Measurements from ENCODE around the gene KLRF1.

Gene KLRF1, protein sequence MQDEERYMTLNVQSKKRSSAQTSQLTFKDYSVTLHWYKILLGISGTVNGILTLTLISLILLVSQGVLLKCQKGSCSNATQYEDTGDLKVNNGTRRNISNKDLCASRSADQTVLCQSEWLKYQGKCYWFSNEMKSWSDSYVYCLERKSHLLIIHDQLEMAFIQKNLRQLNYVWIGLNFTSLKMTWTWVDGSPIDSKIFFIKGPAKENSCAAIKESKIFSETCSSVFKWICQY

DNA sequence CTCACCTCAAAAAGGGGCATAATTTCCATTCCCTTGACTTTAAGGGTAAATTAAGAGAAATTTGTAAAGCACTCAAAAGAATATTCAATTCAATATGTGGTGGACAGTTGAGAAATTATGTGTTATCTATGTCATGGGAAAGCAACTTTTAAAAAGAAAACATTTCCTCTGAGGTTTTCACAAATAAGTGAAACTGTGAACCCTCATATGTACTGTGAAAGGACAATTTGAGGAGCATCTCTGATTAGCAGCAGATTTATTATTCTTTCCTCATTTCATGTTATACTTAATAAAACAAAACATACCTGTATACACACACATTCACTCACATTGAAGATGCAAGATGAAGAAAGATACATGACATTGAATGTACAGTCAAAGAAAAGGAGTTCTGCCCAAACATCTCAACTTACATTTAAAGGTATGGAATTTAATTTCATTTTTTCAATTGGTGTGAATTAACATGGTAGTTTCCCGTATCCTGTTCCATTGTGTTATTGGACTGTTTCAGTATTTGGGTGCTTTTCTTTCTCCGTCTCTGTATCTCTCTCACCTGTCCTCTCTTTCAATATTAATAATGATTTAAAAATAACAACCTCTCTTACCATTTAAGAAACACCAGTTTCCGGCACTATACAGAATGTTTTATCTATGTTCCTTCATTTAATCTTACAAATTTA, at the start of gene KLRF1:
Gene KLRF1, plus strand, starts transcription at position 273 of the 680 bp plus-strand sequence. Its CDS starts 64 bp downstream, at position 337.
- Histone ChIP-seq H3K4me3 (no peak within 1 kb of the TSS), H4K20me1 (no peaks in the 10 kb centered on the region), H3K27me3 (no peaks in the 10 kb centered on the region), H3K9ac (no peak within 1 kb of the TSS), H3K36me3 (no peaks in the 10 kb centered on the region), H3K4me1 (no peaks in the 10 kb centered on the region), H3K27ac (no peak within 1 kb of the TSS), H3K4me2 (no peak within 1 kb of the TSS), H3K9me3 (no peaks in the 10 kb centered on the region)
- no peak for TF ChIP-seq Cebpa-rat (IDR thresholded peaks at IDR 0.05)

DNA sequence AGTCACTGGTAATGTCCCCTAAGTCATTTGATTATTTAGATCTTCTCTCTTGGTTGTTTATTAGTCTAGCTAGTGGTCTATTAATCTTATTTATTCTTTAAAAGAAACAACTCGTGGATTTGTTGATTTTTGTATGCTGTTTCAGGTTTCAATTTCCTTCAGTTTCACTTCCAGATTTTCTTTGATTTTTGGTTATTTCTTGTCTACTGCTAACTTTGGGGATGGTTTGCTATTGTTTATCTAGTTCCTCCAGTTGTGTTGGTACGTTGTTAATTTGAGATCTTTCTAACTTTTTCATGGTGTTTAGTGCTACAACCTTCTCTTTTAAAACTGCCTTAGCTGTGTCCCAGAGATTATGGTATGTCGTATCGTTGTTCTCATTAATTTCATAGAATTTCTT, 48.1 kb upstream of the KLRF1 start:
- Histone ChIP-seq H3K4me3 (no peak overlapping the region), H3K4me2 (no peak overlapping the region), H3K4me1 (no peaks in the 10 kb centered on the region; the same call in 1 of the 2 replicates), H3K36me3 (no peaks in the 10 kb centered on the region), H3K27ac (no peak overlapping the region), H4K20me1 (no peaks in the 10 kb centered on the region), H3K27me3 (no peaks in the 10 kb centered on the region), H3K9ac (no peak overlapping the region), H3K9me3 (no peaks in the 10 kb centered on the region)
- no peak for TF ChIP-seq Cebpa-rat (IDR thresholded peaks at IDR 0.05)

DNA sequence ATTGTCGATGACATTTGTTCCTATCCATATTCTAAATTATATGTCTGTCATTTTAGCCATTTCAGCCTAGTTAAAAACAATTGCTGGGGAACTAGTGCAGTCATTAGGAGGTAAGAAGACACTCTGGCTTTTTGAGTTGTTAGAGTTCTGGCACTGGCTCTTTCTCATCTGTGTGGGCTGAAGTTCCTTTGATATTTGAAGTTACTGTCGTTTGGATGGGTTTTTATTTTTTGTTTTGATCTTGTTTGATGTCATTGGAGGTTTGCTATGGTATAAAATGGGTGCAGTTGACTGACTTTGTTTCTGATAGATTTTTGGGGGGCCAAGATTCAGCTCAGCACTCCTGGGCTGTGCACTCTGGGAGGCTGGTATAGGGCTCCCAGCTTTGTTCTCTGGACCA, 45.9 kb upstream of the KLRF1 start:
- H3K27ac ChIP-seq: no peak overlapping the region

DNA sequence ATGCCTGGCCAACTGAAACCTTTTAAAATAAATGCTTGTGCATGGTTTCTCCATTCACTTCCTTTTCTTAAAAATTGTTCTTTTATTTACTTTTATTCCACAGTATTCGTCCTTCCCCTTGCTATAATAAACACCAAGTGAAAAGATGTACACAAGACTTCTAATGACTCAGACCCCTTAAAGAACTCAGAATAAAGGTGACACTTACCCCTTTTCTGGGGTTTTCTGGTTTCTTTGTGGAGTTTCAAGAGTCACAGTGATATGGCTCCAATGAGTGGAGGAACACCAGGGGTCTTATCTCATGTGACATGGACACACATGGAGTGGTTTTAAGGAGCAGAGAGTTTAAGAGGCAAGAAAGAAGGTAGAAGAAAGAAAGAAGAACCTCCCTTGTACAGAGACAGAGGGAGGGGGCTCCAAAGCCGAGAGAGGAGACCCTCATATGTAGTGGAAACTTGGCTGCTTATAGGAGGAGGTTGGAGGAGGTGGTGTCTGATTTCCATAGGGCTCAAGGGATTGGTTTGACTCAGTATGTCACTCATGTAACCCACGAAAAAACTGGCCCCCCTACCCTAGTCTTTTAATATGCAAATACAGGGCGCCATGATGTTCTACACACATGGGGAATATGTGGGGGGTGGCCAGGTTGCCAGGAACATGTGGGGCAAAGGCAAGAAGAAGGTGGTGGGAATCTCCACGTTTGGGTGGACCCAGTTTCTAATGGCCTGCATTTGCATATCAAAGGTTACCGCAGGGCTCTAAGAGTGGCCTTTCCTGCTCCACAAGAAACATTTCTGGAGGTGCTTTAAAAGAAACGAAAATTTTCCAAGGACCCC, 44.5 kb upstream of the KLRF1 start:
- H3K4me2 ChIP-seq: no peak overlapping the region
- H3K36me3 ChIP-seq: no peaks in the 10 kb centered on the region
- no peaks in the 10 kb centered on the region for H3K9me3 ChIP-seq
- H3K9ac ChIP-seq: no peak overlapping the region
- H3K4me1 ChIP-seq: no peaks in the 10 kb centered on the region
- H3K4me3 ChIP-seq: no peak overlapping the region
- TF ChIP-seq Cebpa-rat (IDR thresholded peaks at IDR 0.05): no peak
- no peaks in the 10 kb centered on the region for H3K27me3 ChIP-seq
- no peak overlapping the region for H3K27ac ChIP-seq
- no peaks in the 10 kb centered on the region for H4K20me1 ChIP-seq

More for the DNA sequence above, 45.9 kb upstream of the KLRF1 start:
- Histone ChIP-seq H3K9me3 (no peaks in the 10 kb centered on the region), H3K4me1 (no peaks in the 10 kb centered on the region), H3K27me3 (no peaks in the 10 kb centered on the region), H3K9ac (no peak overlapping the region), H3K4me3 (no peak overlapping the region), H3K36me3 (no peaks in the 10 kb centered on the region), H4K20me1 (no peaks in the 10 kb centered on the region), H3K4me2 (no peak overlapping the region)
- no peak for TF ChIP-seq Cebpa-rat (IDR thresholded peaks at IDR 0.05)

DNA sequence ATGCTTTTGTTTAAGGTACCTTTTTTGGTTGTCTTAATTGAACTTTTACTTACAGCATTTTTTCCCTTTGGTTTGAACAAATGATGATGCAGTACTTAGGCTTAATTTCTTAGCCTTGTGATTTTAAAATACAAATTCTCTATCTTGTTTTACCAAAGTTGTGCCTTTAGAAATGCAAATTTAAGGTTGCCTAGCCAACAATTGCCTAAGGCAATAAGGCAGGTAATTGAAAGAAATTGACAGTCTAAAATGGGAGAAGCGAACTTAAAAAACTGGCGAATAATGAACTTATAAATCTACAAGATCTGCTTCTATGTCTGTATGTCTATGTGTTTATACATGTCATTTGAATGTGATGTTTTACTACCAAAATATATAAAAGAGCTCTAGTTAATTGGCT, 43.0 kb upstream of the KLRF1 start:
- no peak overlapping the region for H3K4me2 ChIP-seq
- H3K9ac ChIP-seq: no peak overlapping the region
- H4K20me1 ChIP-seq: no peaks in the 10 kb centered on the region
- TF ChIP-seq Cebpa-rat (IDR thresholded peaks at IDR 0.05): no peak
- H3K27me3 ChIP-seq: no peaks in the 10 kb centered on the region
- no peaks in the 10 kb centered on the region for H3K36me3 ChIP-seq
- H3K9me3 ChIP-seq: no peaks in the 10 kb centered on the region
- no peaks in the 10 kb centered on the region for H3K4me1 ChIP-seq
- H3K4me3 ChIP-seq: no peak overlapping the region
- no peak overlapping the region for H3K27ac ChIP-seq

DNA sequence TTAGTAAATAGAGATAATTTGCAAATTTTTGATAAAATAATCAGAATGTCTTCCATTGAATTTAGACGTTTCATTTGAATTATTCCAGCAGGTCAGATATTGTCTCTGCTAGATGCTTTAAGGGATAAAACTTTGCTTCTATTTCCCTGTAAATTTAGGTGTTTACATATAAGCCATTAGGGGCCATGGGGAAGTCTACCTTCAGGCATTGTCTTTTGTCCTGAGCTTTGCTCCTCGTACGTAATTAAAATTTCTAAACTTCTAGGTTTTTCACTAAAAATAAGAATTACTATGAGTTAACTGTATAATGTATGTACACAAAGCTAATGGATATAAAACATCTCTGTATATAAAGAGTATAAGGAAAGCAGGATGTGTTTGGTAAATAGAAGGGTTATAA, 42.5 kb upstream of the KLRF1 start:
- H4K20me1 ChIP-seq: no peaks in the 10 kb centered on the region
- no peaks in the 10 kb centered on the region for H3K27me3 ChIP-seq
- no peak overlapping the region for H3K4me2 ChIP-seq
- H3K27ac ChIP-seq: no peak overlapping the region
- no peak overlapping the region for H3K4me3 ChIP-seq
- no peaks in the 10 kb centered on the region for H3K4me1 ChIP-seq
- TF ChIP-seq Cebpa-rat (IDR thresholded peaks at IDR 0.05): no peak
- H3K9me3 ChIP-seq: no peaks in the 10 kb centered on the region
- H3K36me3 ChIP-seq: no peaks in the 10 kb centered on the region
- H3K9ac ChIP-seq: no peak overlapping the region

DNA sequence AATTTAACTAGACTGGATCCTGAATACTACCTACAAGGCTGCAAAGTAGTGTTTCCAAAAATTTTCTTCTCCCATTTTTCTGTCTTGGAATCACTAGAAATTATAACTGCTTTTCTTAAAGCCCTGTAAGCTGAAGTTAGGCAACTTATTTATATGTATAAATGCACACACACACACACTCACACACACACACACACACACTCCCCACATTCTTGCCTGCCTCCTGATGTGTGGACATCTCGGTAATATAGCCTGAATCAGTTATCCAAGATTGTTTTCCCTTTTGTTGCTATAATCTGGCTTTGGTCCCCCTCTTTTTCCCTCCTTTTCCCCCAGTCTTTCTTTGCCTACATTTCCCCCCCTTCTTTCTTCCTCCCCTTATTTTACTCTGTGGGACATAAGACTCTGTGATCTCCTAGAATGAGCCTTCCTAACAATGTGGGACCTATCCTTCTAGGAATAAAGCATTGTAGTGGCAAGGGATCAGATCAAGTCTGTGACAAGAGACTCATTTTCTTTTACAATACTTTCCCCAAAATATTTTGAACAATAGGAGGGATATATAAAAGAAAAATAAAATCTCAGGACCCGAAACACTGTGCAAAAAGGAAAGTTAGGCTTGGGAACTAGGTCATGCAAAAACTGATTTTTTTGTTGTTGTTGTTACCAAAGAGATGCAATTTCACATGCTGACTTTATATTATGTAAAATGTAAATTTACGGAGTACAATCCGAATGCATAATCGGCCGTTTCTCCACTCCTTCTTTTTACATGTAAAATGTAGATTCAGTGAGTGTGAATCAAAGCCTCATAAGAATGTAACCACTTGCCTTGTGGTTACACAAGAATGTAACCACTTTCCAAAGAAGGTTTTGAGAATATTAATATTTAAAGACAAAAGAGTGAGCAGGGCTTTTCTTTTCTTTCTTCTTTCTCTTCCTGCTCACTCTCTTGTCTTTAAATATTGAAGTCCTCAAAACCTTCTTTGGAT, 40.3 kb upstream of the KLRF1 start:
- Histone ChIP-seq H3K4me2 (no peak overlapping the region), H3K27me3 (no peaks in the 10 kb centered on the region), H3K4me1 (no peaks in the 10 kb centered on the region), H3K27ac (no peak overlapping the region), H3K4me3 (no peak overlapping the region), H3K36me3 (no peaks in the 10 kb centered on the region), H3K9me3 (peaks cover 5% of the 10 kb centered on the region; the same call in 1 of the 2 replicates), H4K20me1 (no peaks in the 10 kb centered on the region), H3K9ac (no peak overlapping the region)
- no peak for TF ChIP-seq Cebpa-rat (IDR thresholded peaks at IDR 0.05)

DNA sequence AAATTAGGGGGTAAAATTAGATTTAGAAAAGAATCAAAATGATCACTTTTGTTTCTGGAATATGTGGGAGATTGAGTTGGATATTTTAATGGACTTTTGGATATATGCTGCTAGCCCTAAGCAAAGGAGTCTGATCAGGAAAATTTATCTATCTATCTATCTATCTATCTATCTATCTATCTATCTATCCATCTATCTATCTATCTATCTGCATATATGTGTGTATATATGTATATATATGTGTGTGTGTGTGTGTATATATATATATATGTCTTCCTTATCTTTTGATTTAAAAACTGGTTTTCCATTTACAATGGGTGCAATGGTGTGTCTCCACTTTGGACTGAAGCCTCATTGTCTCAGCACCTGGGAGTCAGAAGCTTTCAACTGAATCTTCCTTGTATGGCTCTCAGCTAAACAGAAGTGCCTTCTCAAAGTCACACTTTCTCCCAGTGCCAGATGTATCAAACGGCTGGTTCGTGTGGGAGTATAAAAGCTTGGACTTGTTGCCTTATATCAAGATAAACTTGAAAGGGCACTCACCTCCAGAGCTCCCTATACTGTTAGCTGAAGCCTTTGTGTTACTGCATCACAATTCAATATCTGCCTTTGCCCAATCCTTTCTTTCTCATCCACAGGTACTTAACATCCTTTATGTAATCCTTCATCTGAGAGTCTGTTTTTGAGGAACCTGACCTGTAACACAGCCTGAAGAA, 34.9 kb upstream of the KLRF1 start:
- Histone ChIP-seq H3K4me2 (no peak overlapping the region; the same call in 1 of the 2 replicates), H3K27me3 (no peaks in the 10 kb centered on the region), H4K20me1 (no peaks in the 10 kb centered on the region), H3K27ac (no peak overlapping the region), H3K4me1 (peaks cover 27% of the 10 kb centered on the region), H3K9ac (no peak overlapping the region), H3K36me3 (no peaks in the 10 kb centered on the region), H3K4me3 (no peak overlapping the region), H3K9me3 (peaks cover 5% of the 10 kb centered on the region; the same call in 1 of the 2 replicates)
- no peak for TF ChIP-seq Cebpa-rat (IDR thresholded peaks at IDR 0.05)

Data from BLaER1 (cell line).